MM.1S (cell line): ENCODE data around the gene TMEM178B.

Experiments used
- DNase-seq: peaks from one replicate; pipeline ENCODE4 v3.0.0-alpha.2; 2015
- H2AFZ ChIP-seq: fragments of 300-600 bp; sonication (generic); 2 replicates; pipeline ENCODE4 v1.6.0; 2016; ENCODE audit warnings: antibody characterized with exemption, low read length
- H3F3A ChIP-seq: fragments of 300-600 bp; sonication (generic); 2 replicates; pipeline ENCODE4 v1.6.1; 2016; ENCODE audit warnings: mild to moderate bottlenecking, antibody characterized with exemption, low read length, moderate library complexity, mixed read lengths; ENCODE audit not compliant: insufficient read depth
- H3K27ac ChIP-seq: fragments of 300-600 bp; sonication (generic); 2 replicates; pipeline ENCODE4 v1.5.1; 2016; ENCODE audit warnings: mild to moderate bottlenecking, low read length
- H3K27me3 ChIP-seq: fragments of 300-600 bp; sonication (generic); replicated peaks from 2 replicates; pipeline ENCODE4 v1.6.0; 2016; ENCODE audit warnings: low read length; ENCODE audit not compliant: insufficient read depth
- H3K36me3 ChIP-seq: fragments of 300-600 bp; sonication (generic); replicated peaks from 2 replicates; pipeline ENCODE4 v1.6.1; 2016; ENCODE audit warnings: mild to moderate bottlenecking, low read length, mixed read lengths; ENCODE audit not compliant: insufficient read depth
- H3K4me1 ChIP-seq: fragments of 300-600 bp; sonication (generic); 2 replicates; pipeline ENCODE4 v1.6.1; 2016; ENCODE audit warnings: low read length, mixed read lengths
- H3K4me2 ChIP-seq: fragments of 300-600 bp; sonication (generic); 2 replicates; pipeline ENCODE4 v1.6.0; 2016; ENCODE audit warnings: low read depth, low read length
- H3K4me3 ChIP-seq: fragments of 300-600 bp; sonication (generic); 2 replicates; pipeline ENCODE4 v1.5.1; 2016; ENCODE audit warnings: low read length, mixed read lengths
- H3K79me2 ChIP-seq: fragments of 300-600 bp; sonication (generic); 2 replicates; pipeline ENCODE4 v1.6.1; 2016; ENCODE audit warnings: mixed run types, low read length, mixed read lengths
- H3K9ac ChIP-seq: fragments of 300-600 bp; sonication (generic); 2 replicates; pipeline ENCODE4 v1.6.1; 2016; ENCODE audit warnings: low read length, mixed read lengths
- H3K9me2 ChIP-seq: fragments of 300-600 bp; sonication (generic); replicated peaks from 2 replicates; pipeline ENCODE4 v1.6.1; 2016; ENCODE audit warnings: mild to moderate bottlenecking, low read length, mixed read lengths; ENCODE audit not compliant: insufficient read depth
- H3K9me3 ChIP-seq: fragments of 300-600 bp; sonication (generic); replicated peaks from 2 replicates; pipeline ENCODE4 v1.6.1; 2016; ENCODE audit warnings: mild to moderate bottlenecking, low read length, mixed read lengths; ENCODE audit not compliant: insufficient read depth
- H4K20me1 ChIP-seq: fragments of 300-600 bp; sonication (generic); 2 replicates; pipeline ENCODE4 v1.6.1; 2016; ENCODE audit warnings: mild to moderate bottlenecking, low read length, moderate library complexity, mixed read lengths; ENCODE audit not compliant: insufficient read depth
- EZH2 ChIP-seq: fragments of 300-600 bp; sonication (generic); optimal IDR thresholded peaks from 2 replicates; pipeline ENCODE3; 2017; ENCODE audit warnings: low read depth, mild to moderate bottlenecking, antibody characterized with exemption, low read length, mixed read lengths
- EZH2phosphoT487 ChIP-seq: fragments of 300-600 bp; sonication (generic); IDR thresholded peaks from 2 replicates; pipeline ENCODE4 v1.6.1; 2018; ENCODE audit warnings: antibody characterized with exemption, low read length
- TF ChIP-seq, protein P1 (sequence below): fragments of 300-600 bp; sonication (generic); IDR thresholded peaks from 2 replicates; pipeline ENCODE4 v1.5.1; 2016; ENCODE audit warnings: antibody characterized with exemption, low read length, mixed read lengths

TMEM178B gene

DNA sequence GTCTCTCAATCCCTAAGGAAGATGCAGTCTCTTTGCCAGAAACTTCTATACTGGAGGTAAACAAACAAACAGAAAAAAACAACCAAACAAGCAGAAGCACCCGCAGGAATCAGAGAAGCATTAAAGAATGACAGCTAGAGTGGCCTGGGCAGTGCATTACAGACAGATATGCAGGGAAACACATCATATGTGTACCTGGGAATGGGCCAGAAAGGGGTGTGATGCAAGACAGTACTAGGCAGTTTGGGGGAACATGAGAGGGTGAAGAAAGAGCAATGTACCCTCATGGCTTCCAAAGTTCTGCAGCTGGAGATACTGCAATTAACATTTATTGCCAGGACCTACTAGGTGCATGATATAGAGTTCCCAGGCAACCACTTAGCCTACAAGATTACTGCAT is 177.3 kb downstream of the TMEM178B start:
- TF ChIP-seq EZH2phosphoT487 (no peak), EZH2 (no peak)
- TF ChIP-seq, protein P1, sequence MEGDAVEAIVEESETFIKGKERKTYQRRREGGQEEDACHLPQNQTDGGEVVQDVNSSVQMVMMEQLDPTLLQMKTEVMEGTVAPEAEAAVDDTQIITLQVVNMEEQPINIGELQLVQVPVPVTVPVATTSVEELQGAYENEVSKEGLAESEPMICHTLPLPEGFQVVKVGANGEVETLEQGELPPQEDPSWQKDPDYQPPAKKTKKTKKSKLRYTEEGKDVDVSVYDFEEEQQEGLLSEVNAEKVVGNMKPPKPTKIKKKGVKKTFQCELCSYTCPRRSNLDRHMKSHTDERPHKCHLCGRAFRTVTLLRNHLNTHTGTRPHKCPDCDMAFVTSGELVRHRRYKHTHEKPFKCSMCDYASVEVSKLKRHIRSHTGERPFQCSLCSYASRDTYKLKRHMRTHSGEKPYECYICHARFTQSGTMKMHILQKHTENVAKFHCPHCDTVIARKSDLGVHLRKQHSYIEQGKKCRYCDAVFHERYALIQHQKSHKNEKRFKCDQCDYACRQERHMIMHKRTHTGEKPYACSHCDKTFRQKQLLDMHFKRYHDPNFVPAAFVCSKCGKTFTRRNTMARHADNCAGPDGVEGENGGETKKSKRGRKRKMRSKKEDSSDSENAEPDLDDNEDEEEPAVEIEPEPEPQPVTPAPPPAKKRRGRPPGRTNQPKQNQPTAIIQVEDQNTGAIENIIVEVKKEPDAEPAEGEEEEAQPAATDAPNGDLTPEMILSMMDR: no peak
- Histone ChIP-seq H3K9me2 (no peaks in the 10 kb centered on the region), H3K9me3 (no peaks in the 10 kb centered on the region), H4K20me1 (no peaks in the 10 kb centered on the region), H3K36me3 (no peaks in the 10 kb centered on the region), H3K4me1 (no peaks in the 10 kb centered on the region), H3K4me3 (no peak overlapping the region), H3K4me2 (no peak overlapping the region), H3K79me2 (no peaks in the 10 kb centered on the region), H3K27me3 (no peaks in the 10 kb centered on the region), H2AFZ (no peak overlapping the region), H3K27ac (no peak overlapping the region), H3K9ac (no peak overlapping the region), H3F3A (no peaks in the 10 kb centered on the region)
- DNase-seq: no peak

DNA sequence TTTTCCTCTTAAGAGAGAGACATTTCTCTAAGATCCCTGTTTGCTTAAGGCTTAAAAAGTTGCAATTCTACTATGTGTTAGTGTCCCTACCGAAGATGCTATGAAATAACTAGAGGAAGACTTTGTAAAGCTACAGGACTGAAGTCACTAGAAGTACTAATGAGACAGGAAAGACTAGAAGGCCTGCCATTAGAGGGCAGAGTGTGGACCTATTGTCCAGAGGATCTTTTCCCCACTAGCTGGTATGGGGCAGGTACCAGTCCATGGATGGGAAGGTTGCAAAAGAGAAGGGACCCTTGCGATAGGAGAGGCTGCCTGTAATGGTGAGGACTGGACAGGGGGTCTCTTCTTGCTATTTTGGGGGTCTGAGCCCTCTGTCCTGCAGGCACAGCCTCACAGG is 178.1 kb downstream of the TMEM178B start:
- Histone ChIP-seq H3K27me3 (no peaks in the 10 kb centered on the region), H3K4me2 (no peak overlapping the region), H3K9me3 (no peaks in the 10 kb centered on the region), H2AFZ (no peak overlapping the region), H3F3A (no peaks in the 10 kb centered on the region), H3K79me2 (no peaks in the 10 kb centered on the region), H3K36me3 (no peaks in the 10 kb centered on the region), H4K20me1 (no peaks in the 10 kb centered on the region), H3K27ac (no peak overlapping the region), H3K4me3 (no peak overlapping the region), H3K4me1 (no peaks in the 10 kb centered on the region), H3K9ac (no peak overlapping the region), H3K9me2 (no peaks in the 10 kb centered on the region)
- TF ChIP-seq EZH2phosphoT487: no peak
- TF ChIP-seq, protein P1: peak; percentile 18
- DNase-seq: no peak

DNA sequence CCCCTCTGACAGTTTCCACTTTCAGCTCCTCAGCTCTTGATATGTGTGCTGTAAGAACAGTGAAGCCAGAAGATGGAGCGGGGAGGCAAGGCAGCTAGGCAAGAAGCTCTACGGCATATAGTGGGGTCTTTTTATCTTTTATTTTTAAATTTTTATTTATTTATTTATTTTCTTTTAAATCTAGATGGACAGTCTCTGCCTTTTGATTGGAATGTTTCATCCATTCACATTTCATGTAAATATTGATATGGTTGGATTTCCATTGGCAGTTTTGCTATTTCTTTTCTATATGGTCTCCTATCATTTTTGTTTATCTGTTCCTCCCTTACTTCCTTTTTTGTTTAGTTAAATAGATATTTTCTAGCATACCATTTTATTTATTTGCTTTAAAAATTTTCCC is 183.7 kb downstream of the TMEM178B start:
- no peaks in the 10 kb centered on the region for H4K20me1 ChIP-seq
- TF ChIP-seq EZH2: no peak
- no peak for TF ChIP-seq EZH2phosphoT487
- TF ChIP-seq, protein P1: no peak
- DNase-seq: no peak
- no peak overlapping the region for H2AFZ ChIP-seq
- no peak overlapping the region for H3K9ac ChIP-seq
- no peak overlapping the region for H3K4me2 ChIP-seq
- H3K9me2 ChIP-seq: no peaks in the 10 kb centered on the region
- no peak overlapping the region for H3K4me3 ChIP-seq
- no peaks in the 10 kb centered on the region for H3K4me1 ChIP-seq
- H3F3A ChIP-seq: no peaks in the 10 kb centered on the region
- no peak overlapping the region for H3K27ac ChIP-seq
- no peaks in the 10 kb centered on the region for H3K27me3 ChIP-seq
- no peaks in the 10 kb centered on the region for H3K36me3 ChIP-seq
- 0 out of 2 replicates have a peak, but pooled peaks cover 3% of the 10 kb centered on the region for H3K79me2 ChIP-seq
- H3K9me3 ChIP-seq: no peaks in the 10 kb centered on the region
